NOMO-1 treated with dmso at 0.1 percent for 144 hours (cell line): ENCODE data around the gene NCOA1.
"Not testable (repeated sequence)": the region's sequence is repeated elsewhere in the genome, so short reads cannot be mapped to it uniquely, and the experiment has no call there.

Source experiments
- DNase-seq: peaks from one replicate; lab custom pipeline; 2025; ENCODE audit not compliant: unreplicated experiment; lab: John Stamatoyannopoulos, UW

Gene NCOA1

DNA sequence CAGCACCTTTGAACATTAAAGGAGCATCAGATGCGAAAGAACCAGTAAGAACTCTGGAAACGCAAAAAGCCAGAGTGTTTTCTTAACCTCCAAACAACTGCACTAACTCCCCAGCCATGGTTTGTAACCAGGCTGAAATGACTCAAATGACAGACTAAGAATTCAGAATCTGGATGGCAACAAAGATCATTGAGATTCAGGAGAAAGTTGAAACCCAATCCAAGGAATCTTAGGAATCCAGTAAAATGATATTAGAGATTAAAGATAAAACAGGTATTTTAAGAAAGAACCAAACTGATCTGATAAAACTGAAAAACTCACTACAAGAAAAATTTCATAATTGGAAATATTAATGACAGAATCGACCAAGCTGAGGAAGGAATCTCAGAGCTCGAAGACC, 185.4 kb downstream of the NCOA1 start:
- no peak for DNase-seq

DNA sequence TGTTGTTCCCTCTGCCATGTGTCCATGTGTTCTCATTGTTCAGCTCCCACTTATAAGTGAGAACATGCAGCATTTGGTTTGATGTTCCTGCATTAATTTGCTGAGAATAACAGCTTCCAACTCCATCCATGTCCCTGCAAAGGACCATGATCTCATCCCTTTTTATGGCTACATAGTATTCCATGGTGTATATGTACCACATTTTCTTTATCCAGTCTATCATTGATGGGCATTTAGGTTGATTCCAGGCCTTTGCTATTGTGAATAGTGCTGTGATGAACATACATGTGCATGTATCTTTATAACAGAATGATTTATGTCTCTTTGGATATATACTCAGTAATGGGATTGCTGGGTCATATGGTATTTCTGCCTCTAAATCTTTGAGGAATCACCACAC, 187.0 kb downstream of the NCOA1 start:
- not testable (repeated sequence) for DNase-seq

DNA sequence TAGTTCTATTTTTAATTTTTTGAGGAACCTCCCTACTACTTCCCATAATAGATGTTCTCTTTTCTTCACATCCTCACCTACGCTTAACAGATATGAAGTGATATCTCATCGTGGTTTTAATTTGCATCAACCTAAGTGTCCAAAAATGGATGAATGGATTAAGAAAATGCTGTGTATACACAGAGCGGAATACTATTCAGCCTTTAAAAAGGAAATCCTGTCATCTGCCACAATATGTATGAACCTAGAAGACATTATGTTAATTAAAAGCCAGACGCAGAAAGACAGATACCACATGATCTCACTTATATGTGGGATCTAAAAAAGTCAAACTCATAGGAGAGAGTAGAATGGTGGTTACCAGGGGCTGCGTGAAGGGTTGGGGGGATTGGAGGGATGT, 189.1 kb downstream of the NCOA1 start:
- DNase-seq = no peak

DNA sequence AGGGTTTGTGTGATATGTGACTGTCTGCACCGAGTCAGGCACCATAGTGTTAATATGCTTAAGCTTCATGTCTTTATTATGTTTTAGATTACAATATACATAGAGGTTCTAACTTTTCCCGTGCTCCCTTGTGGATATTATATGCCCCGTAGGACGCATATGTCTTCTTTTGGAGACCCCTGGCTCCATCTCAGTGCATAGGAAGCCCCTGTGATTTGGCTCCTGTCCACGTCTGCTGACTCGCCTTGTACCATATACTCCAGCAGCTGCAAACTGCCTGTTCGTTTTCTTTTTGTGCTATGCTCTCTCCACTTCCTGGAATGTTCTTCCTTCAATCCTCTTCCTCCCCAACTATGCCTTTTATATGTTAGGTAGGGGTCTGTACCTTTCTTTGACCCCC, 191.2 kb downstream of the NCOA1 start:
- no peak for DNase-seq

DNA sequence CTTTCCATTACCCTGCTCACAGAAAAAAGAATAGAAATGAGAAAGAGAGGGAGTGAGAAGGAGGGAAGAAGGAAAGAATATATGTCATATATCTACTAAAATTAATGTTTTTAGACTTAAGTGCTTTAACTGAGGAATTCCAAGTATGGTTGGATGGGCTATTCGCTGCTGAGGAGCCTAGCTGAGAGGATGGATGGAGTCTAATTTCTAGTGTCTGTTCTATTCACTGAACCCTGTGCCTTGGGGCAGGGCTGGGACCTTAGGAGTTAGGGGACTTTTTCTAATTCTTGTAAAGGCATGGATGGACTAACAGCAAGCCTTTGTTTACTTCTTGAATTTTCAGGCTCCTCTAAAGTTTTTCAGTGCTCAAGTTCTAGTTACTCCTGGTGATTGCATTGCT, 192.4 kb downstream of the NCOA1 start:
- no peak for DNase-seq

DNA sequence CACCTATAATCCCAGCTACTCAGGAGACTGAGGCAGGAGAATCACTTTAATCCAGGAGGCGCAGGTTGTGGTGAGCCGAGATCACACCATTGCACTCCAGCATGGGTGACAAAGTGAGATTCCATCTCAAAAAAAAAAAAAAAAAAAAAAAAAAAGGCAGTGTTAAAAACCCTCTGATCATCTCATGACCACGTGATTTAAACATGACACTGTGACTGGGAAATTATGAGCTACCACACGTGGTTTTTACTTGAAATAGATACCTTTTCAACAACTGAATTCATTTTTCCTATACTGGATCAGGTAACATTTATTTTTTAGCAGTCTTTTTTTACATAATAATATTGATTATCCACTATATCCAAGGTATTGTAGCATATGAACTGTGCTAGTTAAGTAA, 199.5 kb downstream of the NCOA1 start:
- no peak for DNase-seq

DNA sequence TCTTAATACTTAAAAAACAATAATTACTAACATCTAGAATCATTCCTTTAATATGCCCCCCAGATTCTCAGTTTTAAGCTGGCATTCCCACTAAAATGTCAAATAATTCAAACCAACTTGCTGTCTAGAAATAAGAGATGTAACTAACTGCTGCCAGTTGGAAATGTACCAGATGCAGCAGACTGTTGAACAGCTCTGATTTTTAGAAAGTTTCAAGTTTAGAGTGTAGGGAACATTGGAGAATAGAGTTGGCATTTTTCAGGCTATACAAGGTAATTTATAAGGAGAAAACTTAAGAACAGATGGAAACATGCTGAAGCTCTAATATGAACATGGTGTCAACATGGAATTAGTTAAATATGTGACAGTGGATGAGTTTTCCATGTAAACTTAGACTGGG, 200.8 kb downstream of the NCOA1 start:
- no peak for DNase-seq

DNA sequence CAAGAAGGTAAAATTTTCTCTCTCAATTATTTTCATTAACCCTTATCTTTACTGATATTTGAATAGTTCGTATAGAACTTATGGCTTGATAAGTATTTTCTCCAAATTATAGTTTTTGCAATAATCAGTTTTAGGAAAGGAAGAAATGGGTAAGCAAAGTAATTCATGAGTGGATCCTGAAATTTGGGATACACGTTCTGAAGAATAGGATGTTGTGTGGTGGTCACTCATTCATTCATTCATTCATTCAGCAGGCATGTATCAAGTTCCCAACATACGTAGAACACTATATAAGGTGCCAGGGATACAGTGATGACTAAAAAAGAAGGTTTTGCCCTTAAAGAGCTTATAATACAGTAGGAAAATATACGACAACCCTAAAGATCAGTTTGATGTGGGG, 206.7 kb downstream of the NCOA1 start:
- no peak for DNase-seq

DNA sequence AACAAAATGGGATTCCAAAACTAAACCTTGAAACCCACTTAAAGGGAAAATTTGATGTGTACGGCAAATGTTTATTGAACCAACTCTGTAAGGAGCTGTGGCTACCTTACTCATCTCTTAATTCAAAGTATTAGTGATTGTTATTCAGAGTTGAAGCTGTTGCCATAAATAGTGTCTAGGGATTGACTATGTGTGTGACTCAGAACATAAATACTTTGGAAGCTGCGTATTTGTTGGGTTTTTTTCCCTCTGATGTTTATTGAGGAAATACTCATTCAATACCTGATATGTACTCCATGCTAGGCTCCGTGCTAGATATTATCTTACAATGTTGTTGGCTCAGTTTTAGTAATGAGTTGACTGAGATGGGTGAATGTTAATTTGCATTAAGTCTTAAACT, 211.7 kb downstream of the NCOA1 start:
- DNase-seq = no peak

DNA sequence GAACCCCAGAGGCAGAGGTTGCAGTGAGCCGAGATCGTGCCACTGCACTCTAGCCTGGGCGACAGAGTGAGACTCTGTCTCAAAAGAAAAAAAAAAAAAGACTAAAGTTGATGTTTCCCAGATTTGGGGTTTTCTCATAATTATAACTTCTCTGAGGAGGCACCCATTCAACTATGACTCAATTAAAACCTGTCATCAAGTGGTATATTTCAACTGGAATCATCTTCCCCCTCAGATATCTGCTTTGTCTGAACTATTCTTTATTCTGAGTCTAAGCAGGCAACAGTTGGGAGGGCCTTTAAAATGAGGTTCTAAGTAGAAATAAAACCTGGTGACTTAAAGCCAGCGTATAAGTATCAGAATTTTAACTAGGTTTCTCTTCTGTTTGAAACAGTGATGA, 213.6 kb downstream of the NCOA1 start:
- no peak for DNase-seq

DNA sequence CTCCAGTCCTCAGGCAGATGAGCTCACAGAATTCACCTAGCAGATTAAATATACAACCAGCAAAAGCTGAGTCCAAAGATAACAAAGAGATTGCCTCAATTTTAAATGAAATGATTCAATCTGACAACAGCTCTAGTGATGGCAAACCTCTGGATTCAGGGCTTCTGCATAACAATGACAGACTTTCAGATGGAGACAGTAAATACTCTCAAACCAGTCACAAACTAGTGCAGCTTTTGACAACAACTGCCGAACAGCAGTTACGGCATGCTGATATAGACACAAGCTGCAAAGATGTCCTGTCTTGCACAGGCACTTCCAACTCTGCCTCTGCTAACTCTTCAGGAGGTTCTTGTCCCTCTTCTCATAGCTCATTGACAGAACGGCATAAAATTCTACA, 216.1 kb downstream of the NCOA1 start:
- no peak for DNase-seq

DNA sequence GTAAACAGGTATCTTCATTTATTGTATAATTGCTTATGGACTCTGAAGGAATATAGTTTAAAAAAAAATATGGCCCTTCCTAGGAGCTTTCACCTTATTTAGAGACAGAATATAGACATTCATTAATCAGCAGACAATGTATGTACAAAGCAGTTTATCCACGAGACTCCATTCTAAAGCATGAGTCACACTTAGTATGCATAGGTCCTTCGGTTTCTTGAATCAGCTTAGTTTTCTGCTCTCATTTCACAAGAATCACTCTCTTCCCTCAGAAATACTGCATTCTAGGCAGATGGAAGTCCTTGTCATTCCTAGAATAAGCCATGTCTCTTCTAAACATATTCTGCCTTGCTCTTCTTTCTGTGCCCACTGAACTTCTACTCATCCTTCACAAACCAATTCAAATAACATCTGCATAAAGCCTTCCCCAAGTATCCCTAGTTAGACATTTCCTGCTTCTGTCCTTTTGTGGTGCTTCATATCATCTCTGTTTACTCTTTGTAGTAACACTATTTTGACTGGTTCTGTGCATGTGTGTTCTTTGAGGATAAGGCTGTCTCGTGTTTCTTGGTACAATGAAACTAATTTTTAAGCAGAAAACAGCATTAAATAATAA, 217.6 kb downstream of the NCOA1 start:
- DNase-seq = no peak

DNA sequence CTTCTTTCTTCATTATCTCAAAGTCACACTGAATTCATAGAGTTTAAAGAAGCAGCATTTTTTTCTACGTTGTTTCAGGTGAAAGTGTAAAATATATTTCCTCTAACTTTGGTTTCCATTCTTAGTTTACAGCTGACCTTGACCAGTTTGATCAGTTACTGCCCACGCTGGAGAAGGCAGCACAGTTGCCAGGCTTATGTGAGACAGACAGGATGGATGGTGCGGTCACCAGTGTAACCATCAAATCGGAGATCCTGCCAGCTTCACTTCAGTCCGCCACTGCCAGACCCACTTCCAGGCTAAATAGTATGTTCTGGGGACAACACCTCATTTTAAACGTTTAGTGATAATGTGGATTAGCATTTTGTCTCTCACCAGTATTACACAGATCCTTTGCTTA, 219.8 kb downstream of the NCOA1 start:
- no peak for DNase-seq

DNA sequence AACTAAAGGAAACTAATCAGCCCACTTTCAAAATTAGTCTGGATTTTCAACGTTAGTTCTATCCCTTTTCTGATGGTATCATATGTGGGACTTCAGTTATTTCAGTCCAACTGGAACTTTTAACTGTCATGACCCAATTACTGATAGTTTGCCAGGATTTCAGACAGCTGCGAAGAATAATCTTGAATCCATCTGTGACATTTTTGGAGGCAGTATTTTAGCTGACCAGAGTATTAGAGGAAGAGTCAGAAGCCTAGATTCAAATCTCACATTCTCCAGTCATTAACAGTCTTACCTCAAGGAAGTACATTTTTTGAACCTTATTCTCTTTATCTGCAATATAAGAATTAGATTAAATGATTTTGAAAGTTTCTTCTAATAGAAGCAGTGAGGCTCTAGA, 220.8 kb downstream of the NCOA1 start:
- DNase-seq = no peak

DNA sequence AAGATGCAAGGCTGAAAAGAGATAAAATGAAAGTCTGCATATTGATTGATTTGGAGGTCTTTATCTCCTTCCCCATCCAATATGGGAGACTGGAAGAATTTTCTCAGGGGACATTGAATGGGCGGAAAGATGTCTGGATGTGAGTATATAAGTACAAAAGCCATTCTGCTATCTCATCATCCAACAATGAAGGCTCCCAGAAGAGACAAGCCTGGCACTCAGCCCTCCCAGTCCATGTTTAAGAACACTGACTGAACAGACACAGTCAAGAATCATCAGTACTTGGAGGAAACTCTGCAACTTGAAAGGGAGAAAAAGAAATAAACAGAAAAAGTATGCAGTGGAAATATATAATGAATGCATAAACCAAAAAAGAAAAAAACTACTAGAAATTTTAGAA, 221.2 kb downstream of the NCOA1 start:
- no peak for DNase-seq

DNA sequence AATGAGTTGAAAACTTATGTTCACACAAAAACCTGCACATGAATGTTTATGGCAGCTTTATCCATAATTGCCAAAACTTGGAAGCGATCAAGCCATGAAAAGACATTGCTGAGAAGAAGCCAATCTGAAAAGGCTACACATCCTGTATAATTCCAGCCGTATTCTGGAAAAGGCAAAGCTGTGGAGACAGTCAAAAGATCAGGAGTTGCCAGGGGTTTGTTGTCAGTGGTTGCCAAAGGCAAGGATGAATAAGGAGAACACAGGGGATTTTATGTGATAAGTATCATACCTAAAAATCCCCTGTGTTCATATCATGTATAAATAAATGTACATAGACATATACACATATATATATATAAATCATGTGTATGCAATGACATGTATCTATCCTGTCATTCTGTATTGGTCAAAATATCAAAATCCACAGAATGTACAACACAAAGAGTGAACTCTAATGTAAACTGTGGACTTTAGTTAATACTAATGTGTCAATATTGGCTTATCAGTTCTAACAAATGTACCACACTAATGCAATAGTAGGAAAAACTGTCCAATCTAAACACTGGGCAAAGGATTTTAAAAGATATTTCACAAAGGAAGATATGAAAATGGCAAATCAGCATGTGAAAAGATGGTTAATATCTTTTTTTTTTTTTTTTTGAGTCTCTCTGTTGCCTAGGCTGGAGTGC, 226.4 kb downstream of the NCOA1 start:
- DNase-seq = no peak

DNA sequence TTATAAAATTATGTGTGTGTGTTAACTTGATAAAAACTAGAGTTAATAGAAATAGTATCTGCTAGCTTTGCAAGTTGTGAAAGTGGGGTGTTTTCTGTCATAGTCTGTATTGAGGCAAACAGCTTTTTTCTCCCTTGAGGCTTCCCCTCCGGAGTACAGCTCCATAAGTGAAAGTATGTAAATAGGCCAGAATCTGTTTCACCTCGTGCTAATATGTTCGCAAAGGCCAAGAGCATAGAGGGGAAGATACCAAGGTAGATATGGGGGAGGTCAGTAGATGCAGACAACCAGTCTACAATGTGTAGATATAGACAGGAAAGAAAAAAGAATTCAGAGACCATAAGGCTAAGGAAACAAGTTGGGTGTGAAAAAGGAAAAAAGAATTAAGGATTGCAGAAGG, 229.3 kb downstream of the NCOA1 start:
- DNase-seq = no peak

DNA sequence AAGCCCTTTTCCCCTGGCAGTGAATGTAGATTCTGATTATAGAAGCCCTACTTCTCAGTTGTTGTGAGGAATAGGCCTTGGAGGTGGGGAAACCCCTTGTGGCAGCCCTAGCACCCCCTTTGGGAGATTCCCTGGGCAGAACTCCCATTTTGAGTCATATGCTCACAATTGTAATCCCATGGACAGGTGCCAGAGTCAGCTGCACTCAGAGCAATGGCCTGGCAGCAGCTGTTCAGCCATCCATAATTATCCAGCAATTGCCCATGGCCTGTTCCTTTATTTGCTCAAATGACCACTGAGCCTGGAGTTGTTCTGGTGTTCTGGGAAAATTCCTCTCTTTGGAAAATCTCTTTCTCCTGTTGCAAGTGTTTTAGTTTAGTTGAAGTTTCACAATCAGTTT, 230.4 kb downstream of the NCOA1 start:
- no peak for DNase-seq

DNA sequence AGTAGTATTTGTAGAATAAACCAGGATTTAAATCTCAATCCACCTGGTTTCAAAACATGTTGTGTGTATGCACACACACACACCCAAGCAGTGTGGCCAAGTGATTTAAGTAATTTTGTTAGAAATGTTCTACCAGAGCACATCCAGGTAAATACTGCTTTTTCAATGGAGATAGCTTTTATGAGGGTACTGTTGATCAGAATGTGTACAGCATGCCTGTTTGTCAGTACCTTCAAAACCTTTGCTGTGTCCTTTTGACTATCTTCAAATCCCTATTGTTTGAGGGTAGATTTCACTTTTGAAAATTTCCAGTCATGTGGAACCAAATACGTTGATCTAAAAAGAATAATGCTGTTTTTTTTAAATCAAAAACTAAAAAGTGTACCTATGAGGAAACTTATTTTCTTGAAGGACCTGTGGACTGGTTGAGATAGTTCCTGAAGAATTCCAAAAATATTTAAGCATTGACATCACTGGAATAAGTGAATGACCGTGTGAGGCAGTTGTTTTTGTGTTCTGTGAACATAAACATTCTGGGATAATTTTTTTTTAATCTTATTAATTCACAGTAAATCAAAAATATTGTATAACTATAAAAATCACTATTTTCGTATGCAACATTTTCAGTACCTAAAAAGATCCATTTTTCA, 231.2 kb downstream of the NCOA1 start:
- no peak for DNase-seq

DNA sequence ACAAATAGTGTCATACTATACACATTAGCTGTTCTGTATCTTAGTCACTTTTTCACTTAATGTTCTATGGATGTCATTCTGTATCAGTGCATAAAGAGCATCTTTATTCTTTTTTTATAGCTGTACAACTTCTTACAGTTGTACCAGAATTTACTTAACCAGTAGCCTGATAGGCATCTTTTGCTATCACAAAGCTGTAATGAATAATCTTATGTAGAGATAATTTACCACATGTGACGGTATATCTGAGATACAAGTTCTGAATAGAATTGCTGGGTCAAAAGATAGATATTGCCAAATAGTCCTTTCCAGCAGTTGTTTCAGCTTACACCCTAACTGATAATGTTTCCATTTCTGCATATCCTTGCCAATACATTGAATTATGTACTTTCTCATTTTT, 232.1 kb downstream of the NCOA1 start:
- no peak for DNase-seq

DNA sequence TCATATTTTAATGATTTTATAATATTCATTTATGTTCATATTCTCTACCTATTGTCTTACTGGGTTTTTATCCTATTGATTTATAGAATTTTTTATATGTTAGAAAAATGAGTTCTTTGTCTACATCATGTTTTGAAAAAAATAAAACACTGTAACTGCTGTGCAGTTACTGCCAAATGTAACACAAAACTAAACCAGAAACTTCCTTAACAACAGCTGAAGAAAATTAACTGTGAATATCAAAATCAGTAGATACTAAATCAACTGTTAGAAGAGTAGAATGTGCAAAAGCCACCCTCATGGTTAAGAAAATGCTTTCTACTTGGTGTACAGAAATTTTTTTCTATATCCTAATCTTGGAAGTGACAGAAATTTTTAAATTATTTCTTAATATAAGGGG, 232.6 kb downstream of the NCOA1 start:
- DNase-seq = no peak

DNA sequence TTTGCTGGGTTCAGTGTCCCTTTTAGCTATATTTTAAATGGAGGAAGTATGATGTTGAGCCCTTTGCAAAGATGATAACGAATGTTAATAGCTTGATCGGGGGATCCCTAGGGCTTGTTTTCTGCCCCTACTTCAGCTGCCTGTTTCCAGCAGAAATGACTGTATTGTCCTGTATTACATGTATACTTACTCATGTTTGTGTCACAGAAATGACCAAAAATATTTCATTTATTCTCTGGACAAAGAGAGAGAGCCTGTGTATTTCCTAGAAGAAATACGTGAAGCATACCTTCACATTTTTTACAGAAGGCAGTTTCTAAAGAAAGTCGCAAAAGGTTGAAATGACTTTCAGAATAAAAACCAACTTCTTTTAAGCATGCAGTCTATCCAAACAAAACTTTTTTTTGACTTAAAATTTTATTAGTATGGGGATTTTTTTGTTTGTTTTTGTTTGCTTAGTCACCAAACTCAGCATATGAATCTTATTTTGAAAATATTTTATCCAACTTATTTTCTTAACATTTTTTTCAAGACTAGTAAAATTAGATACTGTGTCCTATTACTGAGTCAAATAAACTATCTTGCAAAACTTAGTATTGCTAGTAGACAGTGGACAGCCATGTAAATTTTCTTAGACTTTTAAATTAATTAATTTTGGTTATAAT, 233.2 kb downstream of the NCOA1 start:
- DNase-seq = no peak
